Lung (tissue), 12 donors: Measurements from ENCODE around the gene PCOLCE2. TPM values are rescaled to one million over a fixed set of nuclear protein-coding genes. Genes with fewer than 3 reads are reported as not detected.
"Not testable (repeated sequence)": the region's sequence is repeated elsewhere in the genome, so short reads cannot be mapped to it uniquely, and the experiment has no call there.

Source experiments
- ATAC-seq: fragments of 200-7000 bp; cut with Tn5 transposase; one replicate; pipeline ENCODE4 v1.9.1; 2020; ENCODE audit warnings: moderate number of reproducible peaks; ENCODE audit not compliant: insufficient read depth, low FRiP score
- DNase-seq, 3 donors: peaks; one replicate each; pipeline ENCODE4 v3.0.0-alpha.2; 2013 to 2017
- H3K27ac ChIP-seq, 2 donors: one replicate each; pipeline ENCODE4 v1.5.1; 2013; ENCODE audit warnings: mild to moderate bottlenecking in 2 of 2, moderate library complexity in 2 of 2, control low read depth in 1 of 2, inconsistent platforms in 1 of 2, low read depth in 1 of 2, low read length in 1 of 2
- H3K27me3 ChIP-seq, 3 donors: one replicate each; pipeline ENCODE4 v1.5.1; 2013; ENCODE audit warnings: low read length in 2 of 3; ENCODE audit not compliant: control insufficient read depth in 3 of 3, insufficient read depth in 3 of 3
- H3K36me3 ChIP-seq, 4 donors: one replicate each; pipeline ENCODE4 v1.5.1; 2013; ENCODE audit warnings: low read length in 4 of 4, mild to moderate bottlenecking in 1 of 4, moderate library complexity in 1 of 4; ENCODE audit not compliant: control insufficient read depth in 4 of 4, insufficient read depth in 4 of 4
- H3K4me1 ChIP-seq, 5 donors: one replicate each; pipeline ENCODE4 v1.5.1; 2013; ENCODE audit warnings: low read length in 5 of 5, mild to moderate bottlenecking in 2 of 5, moderate library complexity in 1 of 5; ENCODE audit not compliant: control insufficient read depth in 5 of 5, insufficient read depth in 5 of 5
- H3K4me3 ChIP-seq: one replicate; pipeline ENCODE4 v1.5.1; 2013; ENCODE audit warnings: mild to moderate bottlenecking, control low read depth, moderate library complexity
- H3K9ac ChIP-seq, 2 donors: one replicate each; pipeline ENCODE4 v1.5.1; 2013; ENCODE audit warnings: low read length in 2 of 2, control low read depth in 1 of 2; ENCODE audit not compliant: insufficient read depth in 1 of 2
- H3K9me3 ChIP-seq, 4 donors: one replicate each; pipeline ENCODE4 v1.5.1; 2013; ENCODE audit warnings: low read length in 3 of 4, mild to moderate bottlenecking in 1 of 4, moderate library complexity in 1 of 4; ENCODE audit not compliant: control insufficient read depth in 4 of 4, insufficient read depth in 3 of 4
- CTCF ChIP-seq: IDR thresholded peaks from 2 replicates; pipeline ENCODE4 v1.5.1; 2012; ENCODE audit warnings: mild to moderate bottlenecking; ENCODE audit errors: control extremely low read depth, extremely low read depth
- WGBS, 2 donors: extraction: QIAGEN DNeasy Blood & Tissue Kit; methylation state at CpG; one replicate each; pipeline ENCODE4 v1.1.7; 2013; 5-methylcytosine and 5-hydroxymethylcytosine counted together
- polyA plus RNA-seq, 2 donors: library from polyadenylated mRNA; stranded (reverse); fragments of 200-250 nt; gene quantifications; one replicate each; pipeline ENCODE4 v1.2.1, GENCODE V29; 2013
- total RNA-seq, 2 donors: library from RNA; depleted of rRNA in 1 of 2; stranded (reverse); fragments of >200 nt in 1 of 2; gene quantifications; one replicate each; pipeline ENCODE4 v1.2.1, GENCODE V29; 2014 to 2021
- donor health status: control.
- donor health status: control.
- donor health status: Bipolar disorder and iron deficiency.
- donor health status: healthy.
- donor health status: DM: yes; HTN: yes; CAD: no.

PCOLCE2 gene
- total and polyA plus RNA-seq, 4 donors: 2.8 to 32.2 (median 15.6) TPM

- no peak for TF ChIP-seq CTCF
- 94 to 97% methylated on average over 2 of the region's 2 CpGs for WGBS, 2 donors
- ATAC-seq: no peak
These were observed 13.2 kb downstream of the PCOLCE2 start for GRCh38 chr3:142875583-142876207.

GRCh38 chr3:142875099-142875498, 13.8 kb downstream of the PCOLCE2 start:
- Histone ChIP-seq H3K4me3 (no peak overlapping the region), H3K27ac (no peak overlapping the region), H3K9ac (no peak overlapping the region), H3K4me1 (peaks cover 0 to 5% (median 0%) of the 10 kb centered on the region in 5 donors), H3K27me3 (no peaks in the 10 kb centered on the region), H3K9me3 (no peaks in the 10 kb centered on the region), H3K36me3 (no peaks in the 10 kb centered on the region)
- WGBS, 2 donors: 87 to 93% methylated on average over 5 of the region's 5 CpGs
- DNase-seq (no peak), ATAC-seq (no peak)
- no peak for TF ChIP-seq CTCF

More at GRCh38 chr3:142875583-142876207, 13.2 kb downstream of the PCOLCE2 start:
- no peaks in the 10 kb centered on the region for H3K27me3 ChIP-seq
- no peaks in the 10 kb centered on the region for H3K36me3 ChIP-seq
- H3K9me3 ChIP-seq: no peaks in the 10 kb centered on the region
- no peak for DNase-seq
- H3K9ac ChIP-seq: no peak overlapping the region
- H3K4me1 ChIP-seq: peaks cover 0 to 5% (median 0%) of the 10 kb centered on the region in 5 donors
- H3K4me3 ChIP-seq: no peak overlapping the region
- H3K27ac ChIP-seq: no peak overlapping the region

GRCh38 chr3:142868382-142868781, 20.5 kb downstream of the PCOLCE2 start:
- not testable (repeated sequence) for H3K9ac ChIP-seq, DNase-seq, H3K9me3 ChIP-seq, H3K36me3 ChIP-seq, H3K4me1 ChIP-seq, H3K4me3 ChIP-seq, ATAC-seq, H3K27me3 ChIP-seq, H3K27ac ChIP-seq
- 91 to 94% methylated on average over 8 of the region's 8 CpGs for WGBS, 2 donors

GRCh38 chr3:142866841-142867631, 21.8 kb downstream of the PCOLCE2 start:
- DNase-seq: peak; percentile 16 to 39 (median 24)
- no peak for ATAC-seq
- WGBS, 2 donors: 72 to 76% methylated on average over 9 of the region's 9 CpGs

More at GRCh38 chr3:142866841-142867631, 21.8 kb downstream of the PCOLCE2 start:
- no peaks in the 10 kb centered on the region for H3K36me3 ChIP-seq
- H3K9ac ChIP-seq: no peak overlapping the region
- no peaks in the 10 kb centered on the region for H3K9me3 ChIP-seq
- TF ChIP-seq CTCF: no peak
- H3K4me1 ChIP-seq: no peaks in the 10 kb centered on the region
- H3K27me3 ChIP-seq: no peaks in the 10 kb centered on the region
- H3K27ac ChIP-seq: no peak overlapping the region
- no peak overlapping the region for H3K4me3 ChIP-seq
